HG03439 (cell line): ENCODE results near the gene SORBS1.
A peak's percentile ranks its signal among the peaks of the same experiment; 100 is the strongest.

Experiments used
- ATAC-seq: cut with Tn5 transposase; IDR thresholded peaks from one replicate; pipeline ENCODE4 v1.9.1; 2021; ENCODE audit warnings: mild to moderate bottlenecking, moderate library complexity; ENCODE audit not compliant: unreplicated experiment

SORBS1 gene

GRCh38 chr10:95561177-95561863 lies at the start of gene SORBS1:
Gene SORBS1, minus strand, starts transcription at chr10:95561371. Its CDS starts 120,236 bp downstream, at chr10:95441135.
- ATAC-seq = peak; percentile 100

GRCh38 chr10:95610727-95611126 lies 49.6 kb upstream of the SORBS1 start:
- ATAC-seq = no peak

DNA sequence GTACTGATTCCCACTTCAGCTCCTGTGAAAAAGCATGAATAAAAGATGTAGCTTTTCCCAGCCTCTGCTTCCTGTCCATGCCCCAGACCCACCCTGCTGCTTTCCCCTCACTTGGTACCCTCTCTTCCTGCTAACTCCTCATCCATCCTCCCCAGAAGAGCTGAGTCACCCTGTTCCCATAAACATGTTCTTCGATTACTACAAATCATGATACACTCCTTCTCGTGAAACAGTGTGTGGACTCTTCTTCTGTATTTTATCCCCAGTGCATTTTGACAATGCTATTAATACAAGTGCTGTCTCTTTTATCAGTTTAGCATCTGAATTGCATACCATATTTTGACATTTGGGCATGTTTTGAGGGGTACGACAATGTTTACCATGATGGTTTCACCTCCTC lies 45.8 kb upstream of the SORBS1 start:
- ATAC-seq = no peak

DNA sequence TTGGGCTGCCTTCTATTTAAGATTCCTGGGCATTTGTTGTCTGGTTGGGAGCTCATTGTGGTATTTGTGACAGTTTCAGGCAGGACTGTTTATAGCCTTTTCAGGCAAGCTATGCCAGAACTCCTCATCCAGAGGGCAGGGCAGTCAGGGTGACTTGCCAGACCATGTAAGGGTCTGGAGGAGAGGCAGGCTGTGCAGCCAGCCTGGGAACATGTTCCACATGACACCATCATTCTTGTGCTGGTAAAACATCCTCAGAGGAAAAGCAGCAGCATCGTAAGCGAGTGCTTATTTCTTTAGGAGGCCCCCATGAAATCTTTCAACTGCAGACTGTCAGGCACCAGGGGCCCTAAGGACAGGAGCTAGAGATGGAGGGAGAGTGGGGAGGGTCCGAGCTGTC lies 44.0 kb upstream of the SORBS1 start:
- ATAC-seq = no peak

DNA sequence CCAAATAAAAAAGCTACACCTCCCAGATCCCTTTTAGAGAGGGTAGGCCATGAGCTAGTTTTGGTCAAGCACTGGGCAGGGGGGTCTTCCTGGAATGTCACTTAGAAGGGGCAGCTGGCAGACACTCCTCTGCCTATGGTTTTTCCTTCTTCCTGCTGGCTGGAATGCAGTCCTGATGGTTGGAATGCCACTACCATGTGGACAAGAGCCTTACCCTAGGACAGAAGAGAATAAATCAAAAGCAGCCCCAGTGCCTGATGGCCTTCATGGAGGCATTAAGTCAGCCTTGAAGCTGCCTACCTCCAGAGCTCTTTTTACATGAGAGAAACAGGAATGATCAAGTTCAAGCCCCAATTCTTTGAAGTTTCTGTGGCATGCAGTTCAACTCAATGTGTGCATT lies 43.5 kb upstream of the SORBS1 start:
- no peak for ATAC-seq

GRCh38 chr10:95602382-95602781 lies 41.2 kb upstream of the SORBS1 start:
- no peak for ATAC-seq

- ATAC-seq = no peak
Observed at GRCh38 chr10:95601116-95601719, 40.0 kb upstream of the SORBS1 start.

- ATAC-seq = no peak
Observed at GRCh38 chr10:95600158-95600557, 39.0 kb upstream of the SORBS1 start.

- no peak for ATAC-seq
Observed at GRCh38 chr10:95597788-95598187, 36.6 kb upstream of the SORBS1 start.

DNA sequence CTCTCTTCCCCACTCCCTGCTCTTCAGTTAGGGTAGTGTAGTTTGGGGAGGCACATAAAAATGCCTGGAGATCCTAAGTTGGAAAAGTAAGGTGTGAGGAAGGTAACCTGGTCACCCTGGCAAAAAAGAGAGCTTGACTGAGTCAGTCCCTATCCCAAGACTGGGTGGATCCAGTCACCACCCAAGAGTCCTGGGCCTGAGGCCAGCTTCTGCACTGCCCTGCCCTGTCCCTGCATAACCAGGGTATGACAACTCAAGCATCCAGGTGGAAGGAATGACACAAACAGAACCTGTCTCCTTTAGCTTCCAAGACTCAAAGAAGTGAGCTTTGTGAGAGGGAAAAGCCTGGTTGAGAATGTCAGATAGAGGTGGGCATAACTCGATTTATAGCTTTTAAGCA lies 26.9 kb upstream of the SORBS1 start:
- no peak for ATAC-seq

DNA sequence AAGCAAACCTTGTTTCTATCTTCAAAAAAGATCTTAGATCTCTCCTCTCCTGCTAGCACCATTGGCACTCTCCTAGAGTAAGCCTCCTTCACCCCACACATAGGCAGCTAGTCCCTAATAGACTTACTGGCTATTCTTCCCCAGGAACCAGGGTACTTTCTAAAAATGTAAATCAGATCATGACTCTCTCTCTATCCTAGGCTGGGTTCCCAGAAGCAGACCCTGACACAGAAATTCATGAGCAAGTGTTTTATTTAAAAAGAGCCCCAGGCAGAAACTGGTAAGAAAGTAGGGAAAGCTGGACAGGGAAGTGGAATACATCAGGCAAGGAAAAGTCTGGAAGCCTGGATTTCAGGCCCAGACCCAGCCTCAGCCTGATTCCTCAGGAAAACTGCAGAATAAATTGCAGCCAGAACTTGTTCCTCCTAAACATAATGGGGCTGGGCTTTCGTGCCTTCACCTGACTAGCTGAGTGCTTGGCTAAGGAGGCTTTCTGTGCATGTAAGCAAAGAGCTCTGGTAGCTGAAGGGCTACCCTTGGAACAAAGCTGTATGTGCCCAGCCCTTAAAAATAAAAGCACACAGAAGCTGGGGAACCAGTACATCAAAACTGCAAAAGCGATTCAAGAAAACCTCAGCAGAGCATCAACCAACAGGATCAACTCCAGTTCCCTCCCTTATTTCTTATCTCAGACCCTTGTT lies 18.8 kb upstream of the SORBS1 start:
- no peak for ATAC-seq

DNA sequence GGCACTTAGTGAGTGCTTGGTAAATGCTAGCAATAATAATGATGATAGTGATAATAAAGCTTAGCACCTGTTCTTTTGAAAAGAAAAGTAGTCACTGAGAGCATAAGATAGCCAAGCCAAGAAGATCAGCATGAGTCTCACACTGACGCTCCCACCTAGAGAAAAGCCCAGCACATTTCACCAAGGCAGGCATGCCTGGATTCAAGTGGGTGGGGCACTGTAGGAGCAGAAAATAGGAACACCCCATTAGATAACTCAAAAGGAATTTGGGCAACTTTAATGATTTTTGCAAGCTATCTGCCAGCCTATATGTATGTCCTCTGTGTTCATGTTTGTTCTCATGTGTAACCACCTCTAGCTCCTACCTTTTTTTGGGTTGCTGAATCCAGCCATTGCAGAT lies 18.1 kb upstream of the SORBS1 start:
- ATAC-seq = no peak

GRCh38 chr10:95578619-95579018 lies 17.4 kb upstream of the SORBS1 start:
- no peak for ATAC-seq

GRCh38 chr10:95574649-95575365 lies 13.6 kb upstream of the SORBS1 start:
- no peak for ATAC-seq

- no peak for ATAC-seq
Observed at GRCh38 chr10:95573964-95574604, 12.9 kb upstream of the SORBS1 start.

DNA sequence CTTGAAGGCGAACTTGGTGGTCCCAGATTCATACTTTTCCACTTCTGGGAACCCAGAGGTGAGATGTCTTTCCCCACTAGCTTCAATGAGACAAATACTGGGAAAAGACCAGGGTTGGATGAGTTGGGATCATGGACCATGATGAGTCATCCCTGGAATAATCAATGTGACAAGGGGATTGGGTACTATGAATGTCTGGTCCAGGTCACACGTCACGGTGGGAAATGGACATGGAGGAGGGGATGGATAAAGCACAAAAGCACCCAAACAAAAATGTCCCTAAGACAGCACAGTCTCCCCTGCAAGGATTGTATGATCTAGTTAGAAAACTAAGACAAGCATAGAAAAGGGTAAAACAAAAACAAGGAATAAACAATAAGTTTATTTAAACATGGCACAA lies 12.4 kb upstream of the SORBS1 start:
- ATAC-seq = no peak

DNA sequence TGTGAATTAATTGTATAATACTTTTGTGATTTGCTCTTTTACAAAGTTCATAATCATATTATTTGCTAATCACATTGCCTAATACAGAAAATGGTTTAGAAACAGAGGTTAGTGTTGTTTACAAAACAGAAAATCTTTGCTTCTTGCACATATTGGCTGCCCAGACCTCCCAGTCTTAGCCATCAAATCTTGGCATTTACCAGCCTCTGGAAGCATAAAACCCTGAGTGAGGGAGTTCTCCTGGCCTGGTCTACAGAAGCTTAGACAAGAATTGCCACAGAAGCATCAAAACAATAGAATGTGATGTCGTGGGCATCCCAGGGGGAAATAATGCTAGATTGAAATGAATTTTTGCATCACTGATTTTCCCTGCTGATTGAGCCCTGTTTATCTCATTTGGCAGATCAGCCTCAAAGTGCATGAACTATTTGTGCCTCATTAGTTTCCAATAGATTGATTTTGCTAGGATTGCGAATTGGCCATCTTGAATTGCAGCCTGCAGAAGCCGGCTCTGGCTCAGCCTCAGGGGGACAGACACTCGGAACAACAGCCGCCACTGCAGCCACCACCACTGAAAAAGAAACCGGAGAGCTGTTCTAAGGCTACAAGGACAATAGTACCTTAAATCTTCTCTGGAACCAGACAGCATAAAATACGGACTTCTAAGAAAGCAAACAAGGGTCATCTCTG lies 11.1 kb upstream of the SORBS1 start:
- ATAC-seq = no peak

- ATAC-seq = no peak
Observed at GRCh38 chr10:95571390-95571789, 10.2 kb upstream of the SORBS1 start.

GRCh38 chr10:95569368-95569767 lies 8.2 kb upstream of the SORBS1 start:
- no peak for ATAC-seq

DNA sequence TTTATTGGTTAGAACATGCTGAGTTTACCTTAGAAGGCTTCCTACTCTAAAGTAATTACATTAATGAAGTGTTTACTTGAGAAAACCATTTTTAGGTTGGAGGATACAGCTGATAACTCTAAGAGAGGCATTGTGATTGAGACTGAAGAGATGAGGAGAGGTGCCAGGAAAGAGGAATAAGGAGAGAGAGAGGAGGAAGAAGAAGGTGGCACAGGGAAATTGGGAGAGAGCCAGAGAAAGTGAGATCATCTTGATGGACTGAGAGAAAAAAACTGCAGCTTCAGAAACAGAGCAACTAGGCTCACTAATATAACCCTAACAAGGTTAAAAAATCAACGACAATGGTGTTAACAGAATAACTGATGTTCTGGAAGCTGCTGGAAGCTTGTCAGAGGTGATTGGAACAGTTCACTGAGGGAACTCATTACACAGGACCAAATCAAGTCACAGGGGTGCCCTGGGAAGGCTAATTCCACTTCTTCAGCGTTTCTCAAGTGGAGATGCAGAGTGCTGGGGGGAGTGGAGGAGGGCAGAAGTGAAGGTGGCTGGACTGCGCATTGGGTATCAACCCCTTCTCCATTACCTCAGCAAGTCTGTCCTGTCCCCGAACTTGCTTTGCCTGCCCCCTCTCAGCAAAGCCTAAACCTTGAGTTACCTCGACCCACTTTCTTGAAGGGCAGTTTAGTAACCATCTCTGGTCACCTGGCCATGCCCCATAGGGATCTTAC lies 6.9 kb upstream of the SORBS1 start:
- no peak for ATAC-seq
